ENCODE data around the gene RPS10.

RPS10 gene

GRCh38 chr6:34386316-34387137 is 39.3 kb downstream of the RPS10 start:
- TF ChIP-seq, protein P1, sequence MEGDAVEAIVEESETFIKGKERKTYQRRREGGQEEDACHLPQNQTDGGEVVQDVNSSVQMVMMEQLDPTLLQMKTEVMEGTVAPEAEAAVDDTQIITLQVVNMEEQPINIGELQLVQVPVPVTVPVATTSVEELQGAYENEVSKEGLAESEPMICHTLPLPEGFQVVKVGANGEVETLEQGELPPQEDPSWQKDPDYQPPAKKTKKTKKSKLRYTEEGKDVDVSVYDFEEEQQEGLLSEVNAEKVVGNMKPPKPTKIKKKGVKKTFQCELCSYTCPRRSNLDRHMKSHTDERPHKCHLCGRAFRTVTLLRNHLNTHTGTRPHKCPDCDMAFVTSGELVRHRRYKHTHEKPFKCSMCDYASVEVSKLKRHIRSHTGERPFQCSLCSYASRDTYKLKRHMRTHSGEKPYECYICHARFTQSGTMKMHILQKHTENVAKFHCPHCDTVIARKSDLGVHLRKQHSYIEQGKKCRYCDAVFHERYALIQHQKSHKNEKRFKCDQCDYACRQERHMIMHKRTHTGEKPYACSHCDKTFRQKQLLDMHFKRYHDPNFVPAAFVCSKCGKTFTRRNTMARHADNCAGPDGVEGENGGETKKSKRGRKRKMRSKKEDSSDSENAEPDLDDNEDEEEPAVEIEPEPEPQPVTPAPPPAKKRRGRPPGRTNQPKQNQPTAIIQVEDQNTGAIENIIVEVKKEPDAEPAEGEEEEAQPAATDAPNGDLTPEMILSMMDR (conservative IDR thresholded peaks at IDR 0.05), result no peak
- TF ChIP-seq ZFX (IDR thresholded peaks at IDR 0.05), result no peak
- H3K27ac ChIP-seq, result no peak overlapping the region

- TF ChIP-seq, protein P1 (conservative IDR thresholded peaks at IDR 0.05), result no peak
- TF ChIP-seq ZFX (IDR thresholded peaks at IDR 0.05), result no peak
- H3K27ac ChIP-seq, result no peak overlapping the region
These were observed 40.1 kb downstream of the RPS10 start for GRCh38 chr6:34385793-34386195.

DNA sequence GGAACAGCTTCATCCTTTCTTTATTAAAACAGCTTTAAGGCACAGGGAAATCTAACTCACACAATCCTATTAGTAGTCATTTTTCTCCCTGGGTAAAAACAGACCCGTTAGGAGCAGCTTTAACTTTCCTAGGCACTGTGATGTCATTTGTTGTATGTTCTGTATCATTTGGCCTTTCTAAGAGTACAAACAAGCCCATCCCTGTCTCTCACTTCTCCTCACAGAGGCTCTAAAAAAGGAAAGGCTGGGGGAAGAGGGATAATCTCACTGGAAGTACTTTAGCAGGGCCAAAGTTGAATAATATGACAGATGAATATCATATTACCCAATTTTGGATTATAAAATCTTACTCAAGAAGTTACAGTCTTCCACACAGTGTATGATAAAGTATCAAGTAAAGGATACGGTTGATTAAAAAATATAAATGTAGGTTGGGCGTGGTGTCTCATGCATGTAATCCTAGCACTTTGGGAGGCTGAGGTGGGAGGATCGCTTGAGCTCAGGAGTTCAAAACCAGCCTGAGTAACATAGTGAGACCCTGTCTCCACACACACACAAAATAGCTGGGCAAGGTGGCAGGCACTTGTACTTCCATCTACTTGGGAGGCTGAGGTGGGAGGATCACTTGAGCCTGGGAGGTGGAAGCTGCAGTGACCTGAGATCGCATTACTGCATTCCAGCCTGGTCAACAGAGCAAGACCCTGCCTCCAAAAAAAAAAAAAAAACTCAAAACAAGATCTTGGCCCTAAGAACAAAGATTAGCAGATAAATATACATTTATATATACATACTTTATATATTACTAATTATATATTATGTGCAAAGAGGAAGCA is 41.3 kb downstream of the RPS10 start:
- no peak overlapping the region for H3K27ac ChIP-seq
- TF ChIP-seq, protein P1 (conservative IDR thresholded peaks at IDR 0.05), result no peak
- no peak for TF ChIP-seq ZFX (IDR thresholded peaks at IDR 0.05)

- no peak overlapping the region for H3K27ac ChIP-seq
- TF ChIP-seq, protein P1 (conservative IDR thresholded peaks at IDR 0.05), result no peak
- no peak for TF ChIP-seq ZFX (IDR thresholded peaks at IDR 0.05)
These were observed 42.1 kb downstream of the RPS10 start for GRCh38 chr6:34383656-34384320.

DNA sequence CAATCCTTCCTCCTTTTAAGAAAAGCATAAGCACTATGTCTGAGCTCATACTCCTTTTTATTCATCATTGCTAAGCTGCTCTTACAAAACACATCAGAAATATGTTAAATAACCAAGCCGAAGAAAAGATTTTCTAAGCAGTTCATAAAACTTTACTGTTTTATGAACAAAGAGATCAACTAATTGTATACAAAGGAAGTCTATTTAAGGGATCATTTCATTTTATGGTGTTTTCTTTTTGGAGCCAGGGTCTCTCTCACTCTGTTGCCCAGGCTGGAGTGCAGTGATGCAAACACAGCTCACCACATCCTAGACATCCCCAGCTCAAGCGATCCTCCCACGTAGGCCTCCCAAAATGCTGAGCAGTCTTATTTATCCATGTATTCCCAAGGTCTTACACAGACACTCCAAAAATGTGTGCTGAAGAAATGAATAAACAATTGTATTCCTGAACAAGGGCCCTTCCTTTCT is 42.7 kb downstream of the RPS10 start:
- TF ChIP-seq, protein P1 (conservative IDR thresholded peaks at IDR 0.05), result no peak
- TF ChIP-seq ZFX (IDR thresholded peaks at IDR 0.05), result no peak
- H3K27ac ChIP-seq, result no peak overlapping the region

DNA sequence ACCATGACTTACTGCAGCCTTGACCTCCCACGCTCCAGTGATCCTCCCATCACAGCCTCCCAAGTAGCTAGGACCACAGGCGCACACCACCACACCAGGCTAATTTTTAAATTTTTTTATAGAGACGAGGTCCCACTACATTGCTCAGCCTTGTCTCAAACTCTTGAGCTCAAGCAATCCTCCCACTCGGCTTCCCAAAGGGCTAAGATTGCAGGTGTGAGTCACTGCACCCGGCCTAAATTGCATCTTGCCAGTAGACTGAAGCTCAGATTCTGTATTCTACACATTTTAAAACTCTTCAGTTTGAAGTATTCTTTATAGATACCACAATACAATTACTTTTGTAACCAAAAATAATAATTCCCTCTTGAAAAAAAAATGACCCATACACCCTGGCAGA is 44.8 kb downstream of the RPS10 start:
- no peak overlapping the region for H3K27ac ChIP-seq
- TF ChIP-seq, protein P1 (conservative IDR thresholded peaks at IDR 0.05), result no peak
- TF ChIP-seq ZFX (IDR thresholded peaks at IDR 0.05), result no peak

Measured in C4-2B (cell line).